Memory B cell (primary cell): ENCODE results near the gene IQGAP1.
"Not testable (repeated sequence)": the region's sequence is repeated elsewhere in the genome, so short reads cannot be mapped to it uniquely, and the experiment has no call there.

Experiments used
- ATAC-seq: fragments of 150-1000 bp; cut with Tn5 transposase; 2 replicates; pipeline ENCODE4 v1.10.0; 2021; ENCODE audit warnings: low read depth, mild to moderate bottlenecking, moderate library complexity
- DNase-seq, 2 donors: peaks; one replicate each; pipeline ENCODE4 v3.0.0; 2022; ENCODE audit warnings: low spot score in 2 of 2
- H3K27ac Mint-ChIP-seq: one replicate; pipeline ENCODE4 v1.8.0; 2022; ENCODE audit warnings: mild to moderate bottlenecking, moderate library complexity, mixed read lengths
- H3K27me3 Mint-ChIP-seq: one replicate; pipeline ENCODE4 v1.8.0; 2022; ENCODE audit warnings: mixed read lengths
- H3K36me3 Mint-ChIP-seq: one replicate; pipeline ENCODE4 v1.8.0; 2022; ENCODE audit warnings: mild to moderate bottlenecking, mixed read lengths
- H3K4me1 Mint-ChIP-seq: one replicate; pipeline ENCODE4 v1.8.0; 2022; ENCODE audit warnings: mixed read lengths
- H3K4me3 Mint-ChIP-seq: one replicate; pipeline ENCODE4 v1.8.0; 2022; ENCODE audit warnings: mild to moderate bottlenecking, moderate library complexity, mixed read lengths
- H3K9me3 Mint-ChIP-seq: one replicate; pipeline ENCODE4 v1.8.0; 2022; ENCODE audit warnings: mixed read lengths

Gene IQGAP1

GRCh38 chr15:90407871-90408317 lies 19.9 kb downstream of the IQGAP1 start:
- peak overlapping the region; percentile 39 for H3K27ac Mint-ChIP-seq
- ATAC-seq (no peak), DNase-seq (no peak)
- peaks cover 23% of the 10 kb centered on the region for H3K36me3 Mint-ChIP-seq
- H3K9me3 Mint-ChIP-seq = peaks cover 2% of the 10 kb centered on the region
- H3K27me3 Mint-ChIP-seq = no peaks in the 10 kb centered on the region
- peaks cover 42% of the 10 kb centered on the region for H3K4me1 Mint-ChIP-seq
- no peak overlapping the region for H3K4me3 Mint-ChIP-seq

- H3K27me3 Mint-ChIP-seq = no peaks in the 10 kb centered on the region
- H3K4me1 Mint-ChIP-seq = peaks cover 48% of the 10 kb centered on the region
- no peak overlapping the region for H3K27ac Mint-ChIP-seq
- ATAC-seq = no peak
- H3K36me3 Mint-ChIP-seq = peaks cover 21% of the 10 kb centered on the region
- H3K4me3 Mint-ChIP-seq = no peak overlapping the region
- peaks cover 2% of the 10 kb centered on the region for H3K9me3 Mint-ChIP-seq
- DNase-seq = no peak
Observed at GRCh38 chr15:90408657-90409056, 20.6 kb downstream of the IQGAP1 start.

- DNase-seq, H3K9me3 Mint-ChIP-seq, H3K27me3 Mint-ChIP-seq, H3K4me3 Mint-ChIP-seq, ATAC-seq: not testable (repeated sequence)
- Mint-ChIP-seq H3K27ac (peak overlapping the region; percentile 42), H3K36me3 (peaks cover 24% of the 10 kb centered on the region), H3K4me1 (peaks cover 54% of the 10 kb centered on the region)
Observed at GRCh38 chr15:90409587-90409986, 21.5 kb downstream of the IQGAP1 start.

- Mint-ChIP-seq H3K36me3 (peaks cover 24% of the 10 kb centered on the region), H3K4me1 (peaks cover 56% of the 10 kb centered on the region)
- not testable (repeated sequence) for H3K27ac Mint-ChIP-seq, H3K9me3 Mint-ChIP-seq, DNase-seq, ATAC-seq, H3K4me3 Mint-ChIP-seq, H3K27me3 Mint-ChIP-seq
Observed at GRCh38 chr15:90410316-90410715, 22.3 kb downstream of the IQGAP1 start.

GRCh38 chr15:90411176-90411575 lies 23.1 kb downstream of the IQGAP1 start:
- Mint-ChIP-seq H3K27me3 (no peaks in the 10 kb centered on the region), H3K27ac (peak overlapping the region; percentile 38), H3K36me3 (peaks cover 28% of the 10 kb centered on the region), H3K9me3 (peaks cover 2% of the 10 kb centered on the region), H3K4me1 (peaks cover 59% of the 10 kb centered on the region), H3K4me3 (no peak overlapping the region)
- ATAC-seq = no peak
- no peak for DNase-seq

GRCh38 chr15:90412356-90413194 lies 24.5 kb downstream of the IQGAP1 start:
- Mint-ChIP-seq H3K27ac (peak overlapping the region; percentile 84), H3K27me3 (no peaks in the 10 kb centered on the region), H3K4me3 (peak overlapping the region; percentile 57), H3K4me1 (peaks cover 53% of the 10 kb centered on the region), H3K9me3 (peaks cover 2% of the 10 kb centered on the region), H3K36me3 (peaks cover 36% of the 10 kb centered on the region)
- peak; percentile 98 for ATAC-seq
- no peak for DNase-seq

- no peak for ATAC-seq
- peaks cover 52% of the 10 kb centered on the region for H3K4me1 Mint-ChIP-seq
Observed at GRCh38 chr15:90413411-90414379, 25.7 kb downstream of the IQGAP1 start.

GRCh38 chr15:90414408-90415028 lies 26.5 kb downstream of the IQGAP1 start:
- peaks cover 51% of the 10 kb centered on the region for H3K4me1 Mint-ChIP-seq
- no peaks in the 10 kb centered on the region for H3K27me3 Mint-ChIP-seq
- ATAC-seq (no peak), DNase-seq (no peak)
- no peak overlapping the region for H3K4me3 Mint-ChIP-seq
- H3K27ac Mint-ChIP-seq = peak overlapping the region; percentile 14
- peaks cover 31% of the 10 kb centered on the region for H3K36me3 Mint-ChIP-seq
- peaks cover 2% of the 10 kb centered on the region for H3K9me3 Mint-ChIP-seq

More at GRCh38 chr15:90413411-90414379, 25.7 kb downstream of the IQGAP1 start:
- Mint-ChIP-seq H3K4me3 (no peak overlapping the region), H3K27me3 (no peaks in the 10 kb centered on the region), H3K9me3 (peaks cover 2% of the 10 kb centered on the region), H3K27ac (peak overlapping the region; percentile 84), H3K36me3 (peaks cover 35% of the 10 kb centered on the region)
- no peak for DNase-seq

- H3K9me3 Mint-ChIP-seq, H3K4me3 Mint-ChIP-seq, ATAC-seq, DNase-seq, H3K27me3 Mint-ChIP-seq, H3K27ac Mint-ChIP-seq: not testable (repeated sequence)
- Mint-ChIP-seq H3K36me3 (peaks cover 19% of the 10 kb centered on the region), H3K4me1 (peaks cover 57% of the 10 kb centered on the region)
Observed at GRCh38 chr15:90416052-90416451, 28.0 kb downstream of the IQGAP1 start.

GRCh38 chr15:90418627-90419026 lies 30.6 kb downstream of the IQGAP1 start:
- DNase-seq (no peak), ATAC-seq (no peak)
- Mint-ChIP-seq H3K27me3 (no peaks in the 10 kb centered on the region), H3K4me1 (peaks cover 45% of the 10 kb centered on the region), H3K36me3 (peaks cover 17% of the 10 kb centered on the region), H3K27ac (peak overlapping the region; percentile 17), H3K9me3 (no peaks in the 10 kb centered on the region), H3K4me3 (no peak overlapping the region)

GRCh38 chr15:90419206-90419605 lies 31.2 kb downstream of the IQGAP1 start:
- peaks cover 17% of the 10 kb centered on the region for H3K36me3 Mint-ChIP-seq

GRCh38 chr15:90419738-90420406 lies 31.8 kb downstream of the IQGAP1 start:
- Mint-ChIP-seq H3K36me3 (peaks cover 15% of the 10 kb centered on the region), H3K27ac (peak overlapping the region; percentile 40), H3K4me1 (peaks cover 37% of the 10 kb centered on the region), H3K9me3 (no peaks in the 10 kb centered on the region), H3K4me3 (no peak overlapping the region), H3K27me3 (no peaks in the 10 kb centered on the region)
- no peak for DNase-seq
- no peak for ATAC-seq

More at GRCh38 chr15:90419206-90419605, 31.2 kb downstream of the IQGAP1 start:
- no peak overlapping the region for H3K27ac Mint-ChIP-seq
- ATAC-seq (no peak), DNase-seq (no peak)
- H3K27me3 Mint-ChIP-seq = no peaks in the 10 kb centered on the region
- H3K9me3 Mint-ChIP-seq = no peaks in the 10 kb centered on the region
- H3K4me1 Mint-ChIP-seq = peaks cover 42% of the 10 kb centered on the region
- H3K4me3 Mint-ChIP-seq = no peak overlapping the region

- Mint-ChIP-seq H3K27me3 (no peaks in the 10 kb centered on the region), H3K4me3 (no peak overlapping the region), H3K9me3 (no peaks in the 10 kb centered on the region), H3K27ac (peak overlapping the region; percentile 40), H3K36me3 (peaks cover 15% of the 10 kb centered on the region), H3K4me1 (peaks cover 35% of the 10 kb centered on the region)
- ATAC-seq (no peak), DNase-seq (no peak)
Observed at GRCh38 chr15:90420451-90420850, 32.4 kb downstream of the IQGAP1 start.
